ENCODE data around the gene ZDHHC21. TPM values are rescaled to one million over a fixed set of nuclear protein-coding genes. Genes with fewer than 3 reads are reported as not detected.

ZDHHC21 gene
- total and polyA plus RNA-seq, 2 of the 8 experiments (the other 6 are each of a cell fraction or from before 2014, with no cell fraction given) = 1.9 to 6.0 TPM

DNA sequence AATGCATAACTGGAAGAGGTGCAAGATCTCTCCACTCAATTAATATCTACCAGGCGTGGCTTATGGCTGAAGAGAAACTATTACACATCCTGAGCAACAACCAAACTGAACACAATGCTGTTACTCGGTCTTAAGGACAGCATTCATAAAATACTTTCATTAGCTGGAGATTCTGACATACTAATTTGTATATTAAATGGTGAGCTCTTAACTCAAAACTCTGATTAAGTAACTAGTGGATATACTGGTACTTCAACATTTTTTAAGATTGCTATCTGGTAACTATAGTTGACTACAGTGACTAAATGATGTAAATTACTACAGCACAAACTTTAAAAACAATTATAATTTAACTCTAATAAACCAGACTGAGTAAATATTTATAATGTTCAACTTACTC lies 15.8 kb downstream of the ZDHHC21 start:
- Histone ChIP-seq H3K27me3 (replicated peaks in 1 of 4; ENCODE audit: control insufficient read depth in 3 of 4, extremely low read depth in 1 of 4, insufficient read depth in 3 of 4, low read length in 3 of 4) (no peaks in the 10 kb centered on the region), H3K4me2 (ENCODE audit: insufficient read depth in 1 of 2, low read depth in 2 of 2, low read length in 2 of 2) (no peak overlapping the region), H3K27ac (ENCODE audit: low read depth, low read length) (no peak overlapping the region), H3K23me2 (ENCODE audit: low read depth, low read length) (no peaks in the 10 kb centered on the region), H3K4me3 (ENCODE audit: extremely low read depth in 1 of 4, insufficient read depth in 2 of 4, low read depth in 3 of 4, low read length in 4 of 4) (no peak overlapping the region), H2BK15ac (ENCODE audit: low read length) (no peak overlapping the region), H3K56ac (replicated peaks; ENCODE audit: insufficient read length, low read depth, low read length) (no peak overlapping the region), H4K20me1 (replicated peaks in 1 of 2; ENCODE audit: control insufficient read depth in 1 of 2, insufficient read depth in 2 of 2, low read length in 2 of 2) (no peaks in the 10 kb centered on the region), H3K36me3 (ENCODE audit: control insufficient read depth in 2 of 4, insufficient read depth in 4 of 4, low read length in 3 of 4) (peaks cover 0 to 1% (median 0%) of the 10 kb centered on the region in 4 experiments; a peak in 1 of 8 replicates), H2BK12ac (ENCODE audit: low read depth, low read length) (no peak overlapping the region), H3K9me3 (ENCODE audit: insufficient read depth in 2 of 2, low read depth in 1 of 2, low read length in 1 of 2) (no peaks in the 10 kb centered on the region), H3K23ac (ENCODE audit: insufficient read length) (no peak overlapping the region), H3K14ac (ENCODE audit: insufficient read length) (no peak overlapping the region), H2BK5ac (ENCODE audit: low read depth, low read length) (no peak overlapping the region), H3K4me1 (replicated peaks in 1 of 4; ENCODE audit: control insufficient read depth in 3 of 4, insufficient read depth in 4 of 4, low read length in 3 of 4) (no peaks in the 10 kb centered on the region), H3K79me2 (ENCODE audit: control insufficient read depth in 1 of 2, insufficient read depth in 2 of 2, low read length in 2 of 2) (peaks cover 0 to 4% of the 10 kb centered on the region in 2 experiments; a peak in 1 of 4 replicates), H2BK120ac (replicated peaks; ENCODE audit: low read depth, low read length) (no peak overlapping the region), H2AFZ (ENCODE audit: low read length) (no peak overlapping the region), H3K4ac (replicated peaks; ENCODE audit: insufficient read length, low read depth, low read length) (no peak overlapping the region), H3K18ac (ENCODE audit: extremely low read depth, low read length) (no peak overlapping the region), H2AK5ac (ENCODE audit: low read depth, low read length) (no peak overlapping the region), H3K79me1 (ENCODE audit: low read depth, low read length) (no peaks in the 10 kb centered on the region), H4K91ac (replicated peaks; ENCODE audit: insufficient read length, low read length) (no peak overlapping the region), H4K8ac (ENCODE audit: extremely low read depth, insufficient read depth, low read length) (no peak overlapping the region), H2BK20ac (ENCODE audit: low read length) (no peak overlapping the region), H4K5ac (ENCODE audit: insufficient read length, low read depth, low read length) (no peak overlapping the region), H3K9ac (replicated peaks in 1 of 4; ENCODE audit: extremely low read depth in 1 of 4, low read depth in 3 of 4, low read length in 3 of 4) (no peak overlapping the region)
- DNase-seq (ENCODE audit: low read depth in 1 of 2, low spot score in 2 of 2) (no peak), FAIRE-seq (no peak)
- ChIA-PET CTCF (ENCODE audit: partially characterized antibody) (interaction anchor here (0.6 to 1.2 kb wide), 2 partner anchors 235 to 448 kb away, joined by 3 to 4 read pairs; no protein-coding TSS in a partner anchor), POLR2A (ENCODE audit: partially characterized antibody) (no interaction called here)
- WGBS, 2 experiments (ENCODE audit: extremely low coverage in 1 of 2, insufficient coverage in 1 of 2, insufficient read length in 1 of 2, insufficient replicate concordance in 2 of 2, low coverage in 1 of 2, low lambda C conversion rate in 2 of 2, missing lambda C conversion rate in 1 of 2) = 93% methylated on average over 2 of the region's 2 CpGs; no CpG with 5 or more reads in 1 of the 2 experiments
- no peak for TF ChIP-seq BACH1 (IDR thresholded peaks at IDR 0.05; ENCODE audit: low read length)
- TF ChIP-seq CHD2 (IDR thresholded peaks at IDR 0.05; ENCODE audit: low read length) = no peak
- no peak for TF ChIP-seq CBX8 (IDR thresholded peaks at IDR 0.05; ENCODE audit: borderline replicate concordance, low read depth, low read length)
- no peak for TF ChIP-seq FOSL1 (IDR thresholded peaks at IDR 0.05; ENCODE audit: insufficient read depth, low read depth, low read length)
- no peak for TF ChIP-seq SUZ12 (IDR thresholded peaks at IDR 0.05; ENCODE audit: low read length)
